Prostate gland (tissue), 2 donors: ENCODE results near the gene ORC4.
"Not testable (repeated sequence)": the region's sequence is repeated elsewhere in the genome, so short reads cannot be mapped to it uniquely, and the experiment has no call there.

Experiments
- POLR2A ChIP-seq: fragments of 450-650 bp; IDR thresholded peaks from one replicate; pipeline ENCODE4 v1.6.1; 2016; ENCODE audit warnings: antibody characterized with exemption, mild to moderate bottlenecking
- POLR2AphosphoS5 ChIP-seq: sonication (generic); formaldehyde crosslinking; IDR thresholded peaks from one replicate; pipeline ENCODE4 v1.6.1; 2017; ENCODE audit warnings: antibody characterized with exemption
- TF ChIP-seq, protein P1 (sequence below), 4 experiments: fragments of 200-600 bp in 2 of 4; fragments of 450-650 bp in 2 of 4; sonication (generic) in 2 of 4; IDR thresholded peaks; 1 replicate in 3 of 4; 2 replicates in 1 of 4; pipeline ENCODE4 v1.5.1; 2016 to 2019; ENCODE audit warnings: antibody characterized with exemption in 4 of 4, mild to moderate bottlenecking in 2 of 4, moderate library complexity in 2 of 4

DNA sequence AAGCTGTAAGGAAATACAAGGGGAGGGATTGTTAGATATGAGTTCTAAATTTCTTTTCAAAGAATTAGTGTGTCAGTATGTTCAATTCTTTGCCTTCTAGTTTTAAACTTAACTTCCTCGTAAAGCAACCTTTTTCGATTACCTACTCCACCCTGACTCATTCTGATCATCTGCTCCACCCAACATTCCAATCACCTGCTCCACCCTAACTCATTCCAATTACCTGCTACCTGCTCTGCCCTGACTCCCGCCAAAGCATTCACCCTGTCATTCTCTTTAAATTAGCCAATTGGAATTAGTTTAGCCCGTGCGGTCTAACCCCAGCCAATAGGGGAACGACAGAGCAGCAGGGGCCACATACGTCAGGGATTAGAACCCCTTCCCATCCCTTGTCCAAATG is 12.1 kb downstream of the ORC4 start:
- TF ChIP-seq, protein P1, sequence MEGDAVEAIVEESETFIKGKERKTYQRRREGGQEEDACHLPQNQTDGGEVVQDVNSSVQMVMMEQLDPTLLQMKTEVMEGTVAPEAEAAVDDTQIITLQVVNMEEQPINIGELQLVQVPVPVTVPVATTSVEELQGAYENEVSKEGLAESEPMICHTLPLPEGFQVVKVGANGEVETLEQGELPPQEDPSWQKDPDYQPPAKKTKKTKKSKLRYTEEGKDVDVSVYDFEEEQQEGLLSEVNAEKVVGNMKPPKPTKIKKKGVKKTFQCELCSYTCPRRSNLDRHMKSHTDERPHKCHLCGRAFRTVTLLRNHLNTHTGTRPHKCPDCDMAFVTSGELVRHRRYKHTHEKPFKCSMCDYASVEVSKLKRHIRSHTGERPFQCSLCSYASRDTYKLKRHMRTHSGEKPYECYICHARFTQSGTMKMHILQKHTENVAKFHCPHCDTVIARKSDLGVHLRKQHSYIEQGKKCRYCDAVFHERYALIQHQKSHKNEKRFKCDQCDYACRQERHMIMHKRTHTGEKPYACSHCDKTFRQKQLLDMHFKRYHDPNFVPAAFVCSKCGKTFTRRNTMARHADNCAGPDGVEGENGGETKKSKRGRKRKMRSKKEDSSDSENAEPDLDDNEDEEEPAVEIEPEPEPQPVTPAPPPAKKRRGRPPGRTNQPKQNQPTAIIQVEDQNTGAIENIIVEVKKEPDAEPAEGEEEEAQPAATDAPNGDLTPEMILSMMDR (IDR thresholded peaks at IDR 0.05) = not testable (repeated sequence)
- TF ChIP-seq POLR2A, POLR2AphosphoS5: not testable (repeated sequence)
